Sigmoid colon (tissue), 7 donors: ENCODE results near the gene CPSF4. TPM values are rescaled to one million over a fixed set of nuclear protein-coding genes. Genes with fewer than 3 reads are reported as not detected.

Experiments
- DNase-seq: peaks from one replicate; pipeline ENCODE4 v3.0.0-alpha.2; 2019
- H3K27ac ChIP-seq, 4 donors: fragments of 200-600 bp; sonication (generic); one replicate each; pipeline ENCODE4 v1.5.1; 2016 to 2019; ENCODE audit warnings: mild to moderate bottlenecking in 1 of 4
- H3K27me3 ChIP-seq, 3 donors: fragments of 200-600 bp; sonication (generic); one replicate each; pipeline ENCODE4 v1.5.1; 2019; ENCODE audit warnings: mild to moderate bottlenecking in 1 of 3
- H3K36me3 ChIP-seq, 4 donors: fragments of 200-600 bp; sonication (generic); one replicate each; pipeline ENCODE4 v1.5.1; 2016 to 2019
- H3K4me1 ChIP-seq, 4 donors: fragments of 200-600 bp; sonication (generic); one replicate each; pipeline ENCODE4 v1.5.1; 2017 to 2019
- H3K4me3 ChIP-seq, 4 donors: fragments of 200-600 bp; sonication (generic); one replicate each; pipeline ENCODE4 v1.5.1; 2017 to 2019; ENCODE audit warnings: mild to moderate bottlenecking in 2 of 4, moderate library complexity in 1 of 4
- H3K9me3 ChIP-seq, 4 donors: fragments of 200-600 bp in 3 of 4; sonication (generic) in 3 of 4; one replicate each; pipeline versions ENCODE4 v1.5.1 to v1.6.1; 2013 to 2019
- CTCF ChIP-seq, 4 experiments: fragments of 450-650 bp in 3 of 4; fragments of 200-600 bp in 1 of 4; IDR thresholded peaks; one replicate each; pipeline ENCODE4 v1.5.1; 2016 to 2019; ENCODE audit warnings: antibody characterized with exemption in 4 of 4, mild to moderate bottlenecking in 3 of 4, moderate library complexity in 2 of 4
- EP300 ChIP-seq, 4 donors: sonication (generic); formaldehyde crosslinking; IDR thresholded peaks; one replicate each; pipeline ENCODE4 v1.6.1; 2017; ENCODE audit warnings: antibody characterized with exemption in 4 of 4
- POLR2A ChIP-seq, 2 donors: fragments of 450-650 bp; IDR thresholded peaks; one replicate each; pipeline ENCODE4 v1.6.1; 2016; ENCODE audit warnings: antibody characterized with exemption in 2 of 2, mild to moderate bottlenecking in 2 of 2, moderate library complexity in 2 of 2
- POLR2AphosphoS5 ChIP-seq, 4 donors: sonication (generic); formaldehyde crosslinking; IDR thresholded peaks; one replicate each; pipeline ENCODE4 v1.6.1; 2017; ENCODE audit warnings: antibody characterized with exemption in 4 of 4
- WGBS, 2 donors: extraction: QIAGEN DNeasy Blood & Tissue Kit; methylation state at CpG; one replicate each; pipeline ENCODE4 v1.1.7; 2013; 5-methylcytosine and 5-hydroxymethylcytosine counted together
- intact Hi-C: fragments of 100-400 bp; cut with DNase I; formaldehyde crosslinking; loops from one replicate; pipeline ENCODE4 v1.15.1; 2023
- polyA plus RNA-seq, 3 donors: library from polyadenylated mRNA; stranded (reverse); fragments of 200-250 nt; gene quantifications; one replicate each; pipeline ENCODE4 v1.2.3, GENCODE V29; 2013
- total RNA-seq, 4 donors: library from RNA; depleted of rRNA; stranded (reverse); fragments of >200 nt; gene quantifications; one replicate each; pipeline ENCODE4 v1.1.0, GENCODE V29; 2016
- donor health status: healthy with polysubstance abuse.
- donor health status: Bipolar disorder and iron deficiency.
- donor health status: healthy.

The CPSF4 gene
- total and polyA plus RNA-seq, 7 donors, result 12.7 to 32.3 (median 28.0) TPM

GRCh38 chr7:99402854-99403253 is 35.9 kb upstream of the CPSF4 start:
- Histone ChIP-seq H3K9me3 (no peaks in the 10 kb centered on the region), H3K27me3 (no peaks in the 10 kb centered on the region), H3K36me3 (peaks cover 16 to 69% (median 52%) of the 10 kb centered on the region in 4 donors), H3K27ac (no peak overlapping the region), H3K4me3 (no peak overlapping the region), H3K4me1 (peaks cover 0 to 39% (median 36%) of the 10 kb centered on the region in 4 donors)
- intact Hi-C loops, result no loop called here
- 95 to 98% methylated on average over 3 of the region's 3 CpGs for WGBS, 2 donors
- DNase-seq, result no peak
- TF ChIP-seq POLR2AphosphoS5 (IDR thresholded peaks at IDR 0.05) (no peak), EP300 (IDR thresholded peaks at IDR 0.05) (no peak), CTCF (IDR thresholded peaks at IDR 0.05) (no peak), POLR2A (IDR thresholded peaks at IDR 0.05) (no peak)

GRCh38 chr7:99403764-99404163 is 35.0 kb upstream of the CPSF4 start:
- 94 to 96% methylated on average over 5 of the region's 5 CpGs for WGBS, 2 donors
- H3K9me3 ChIP-seq, result no peaks in the 10 kb centered on the region
- H3K4me3 ChIP-seq, result no peak overlapping the region
- intact Hi-C loops, result no loop called here
- H3K27me3 ChIP-seq, result no peaks in the 10 kb centered on the region
- DNase-seq, result no peak
- peaks cover 0 to 39% (median 36%) of the 10 kb centered on the region in 4 donors for H3K4me1 ChIP-seq
- H3K27ac ChIP-seq, result no peak overlapping the region
- peaks cover 14 to 60% (median 50%) of the 10 kb centered on the region in 4 donors for H3K36me3 ChIP-seq
- TF ChIP-seq POLR2A (IDR thresholded peaks at IDR 0.05) (no peak), CTCF (IDR thresholded peaks at IDR 0.05) (no peak), POLR2AphosphoS5 (IDR thresholded peaks at IDR 0.05) (no peak), EP300 (IDR thresholded peaks at IDR 0.05) (no peak)

- Histone ChIP-seq H3K4me1 (peaks cover 0 to 42% (median 37%) of the 10 kb centered on the region in 4 donors), H3K27me3 (no peaks in the 10 kb centered on the region), H3K4me3 (no peak overlapping the region), H3K9me3 (no peaks in the 10 kb centered on the region), H3K27ac (no peak overlapping the region), H3K36me3 (peaks cover 13 to 54% (median 47%) of the 10 kb centered on the region in 4 donors)
- 84 to 89% methylated on average over 18 of the region's 18 CpGs for WGBS, 2 donors
- intact Hi-C loops, result no loop called here
- TF ChIP-seq POLR2AphosphoS5 (IDR thresholded peaks at IDR 0.05), result no peak
- no peak for DNase-seq
Measured at GRCh38 chr7:99404235-99404976, 34.3 kb upstream of the CPSF4 start.

GRCh38 chr7:99404977-99405320 is 33.8 kb upstream of the CPSF4 start:
- H3K4me1 ChIP-seq, result peaks cover 0 to 47% (median 43%) of the 10 kb centered on the region in 4 donors

More at GRCh38 chr7:99404977-99405320, 33.8 kb upstream of the CPSF4 start:
- no peaks in the 10 kb centered on the region for H3K27me3 ChIP-seq
- no peak overlapping the region for H3K4me3 ChIP-seq
- TF ChIP-seq CTCF (IDR thresholded peaks at IDR 0.05) (no peak), POLR2AphosphoS5 (IDR thresholded peaks at IDR 0.05) (no peak), POLR2A (IDR thresholded peaks at IDR 0.05) (no peak), EP300 (IDR thresholded peaks at IDR 0.05) (no peak)
- H3K27ac ChIP-seq, result no peak overlapping the region
- 95 to 97% methylated on average over 10 of the region's 10 CpGs for WGBS, 2 donors
- intact Hi-C loops, result loop anchor here (5.0 kb wide), 1 partner anchor 1837 kb away; no protein-coding TSS in a partner anchor
- H3K36me3 ChIP-seq, result peaks cover 8 to 48% (median 41%) of the 10 kb centered on the region in 4 donors
- H3K9me3 ChIP-seq, result no peaks in the 10 kb centered on the region
- no peak for DNase-seq
